Osteoblast (primary cell): Measurements from ENCODE around the gene SNTA1. TPM values are rescaled to one million over a fixed set of nuclear protein-coding genes. Genes with fewer than 3 reads are reported as not detected.

Experiments
- DNase-seq: peaks from one replicate; pipeline ENCODE4 v3.0.0; 2011; ENCODE audit warnings: low spot score, mixed read lengths; ENCODE audit not compliant: insufficient read length; ENCODE audit errors: missing footprints
- H2AFZ ChIP-seq: 2 replicates; pipeline ENCODE4 v1.6.0; 2011; ENCODE audit warnings: mild to moderate bottlenecking, low read length
- H3K27ac ChIP-seq: 2 replicates; pipeline ENCODE4 v1.5.1; 2011; ENCODE audit warnings: mild to moderate bottlenecking, low read depth, low read length, moderate library complexity
- H3K27me3 ChIP-seq: 2 replicates; pipeline ENCODE4 v1.6.0; 2012; ENCODE audit warnings: mild to moderate bottlenecking, control low read depth, inconsistent platforms, low read length, moderate library complexity; ENCODE audit not compliant: insufficient read depth
- H3K36me3 ChIP-seq: 2 replicates; pipeline ENCODE4 v1.5.1; 2011; ENCODE audit warnings: mild to moderate bottlenecking, low read length, control low read depth, moderate library complexity; ENCODE audit not compliant: insufficient read depth
- H3K4me1 ChIP-seq: 2 replicates; pipeline ENCODE4 v1.5.1; 2011; ENCODE audit warnings: mild to moderate bottlenecking, low read length, control low read depth, moderate library complexity; ENCODE audit not compliant: insufficient read depth
- H3K4me2 ChIP-seq: 2 replicates; pipeline ENCODE4 v1.6.0; 2011; ENCODE audit warnings: mild to moderate bottlenecking, low read length; ENCODE audit not compliant: insufficient read depth
- H3K4me3 ChIP-seq: fragments of 200-600 bp; sonication (generic); 3 replicates; pipeline ENCODE4 v1.5.1; 2012; ENCODE audit warnings: mild to moderate bottlenecking, low read length, inconsistent platforms; ENCODE audit not compliant: insufficient read depth
- H3K79me2 ChIP-seq: 2 replicates; pipeline ENCODE4 v1.6.0; 2012; ENCODE audit warnings: mild to moderate bottlenecking, low read length, control low read depth, inconsistent platforms; ENCODE audit not compliant: insufficient read depth
- H3K9me3 ChIP-seq: 2 replicates; pipeline ENCODE4 v1.5.1; 2011; ENCODE audit warnings: low read depth, low read length, control low read depth
- H4K20me1 ChIP-seq: 2 replicates; pipeline ENCODE4 v1.6.0; 2012; ENCODE audit warnings: mild to moderate bottlenecking, low read length, control low read depth; ENCODE audit not compliant: insufficient read depth
- CTCF ChIP-seq: IDR thresholded peaks from 2 replicates; pipeline ENCODE4 v1.5.1; 2011; ENCODE audit warnings: mild to moderate bottlenecking, low read depth, low read length, moderate library complexity; ENCODE audit errors: extremely low read depth
- total RNA-seq: library from RNA; depleted of rRNA; stranded (reverse); fragments of >200 nt; gene quantifications from 2 replicates; pipeline ENCODE4 v1.2.3, GENCODE V29; 2012

Gene SNTA1
- total RNA-seq, 1 donor, result 27.5 TPM

- peaks cover 3% of the 10 kb centered on the region for H3K4me1 ChIP-seq
- no peaks in the 10 kb centered on the region for H4K20me1 ChIP-seq
- no peaks in the 10 kb centered on the region for H3K9me3 ChIP-seq
- no peak for TF ChIP-seq CTCF
- H3K4me3 ChIP-seq, result no peak overlapping the region
- H3K27me3 ChIP-seq, result no peaks in the 10 kb centered on the region
- peaks cover 7% of the 10 kb centered on the region for H3K36me3 ChIP-seq
- peaks cover 2% of the 10 kb centered on the region for H3K79me2 ChIP-seq
- DNase-seq, result no peak
- no peak overlapping the region for H3K27ac ChIP-seq
- no peak overlapping the region for H2AFZ ChIP-seq
- no peak overlapping the region for H3K4me2 ChIP-seq
Observed at GRCh38 chr20:33408716-33409654, 34.6 kb downstream of the SNTA1 start.

GRCh38 chr20:33408313-33408712 lies 35.2 kb downstream of the SNTA1 start:
- peaks cover 3% of the 10 kb centered on the region for H3K4me1 ChIP-seq
- DNase-seq, result peak; percentile 52
- no peak for TF ChIP-seq CTCF
- H3K27ac ChIP-seq, result no peak overlapping the region
- peaks cover 7% of the 10 kb centered on the region for H3K36me3 ChIP-seq
- no peaks in the 10 kb centered on the region for H3K9me3 ChIP-seq
- no peak overlapping the region for H2AFZ ChIP-seq
- H3K27me3 ChIP-seq, result no peaks in the 10 kb centered on the region
- H3K4me3 ChIP-seq, result no peak overlapping the region
- no peak overlapping the region for H3K4me2 ChIP-seq
- H3K79me2 ChIP-seq, result peaks cover 2% of the 10 kb centered on the region
- H4K20me1 ChIP-seq, result no peaks in the 10 kb centered on the region

- TF ChIP-seq CTCF, result no peak
- DNase-seq, result peak; percentile 25
Observed at GRCh38 chr20:33407796-33408195, 35.8 kb downstream of the SNTA1 start.

GRCh38 chr20:33407251-33407650 lies 36.3 kb downstream of the SNTA1 start:
- DNase-seq, result peak; percentile 55
- H3K9me3 ChIP-seq, result no peaks in the 10 kb centered on the region
- no peak overlapping the region for H3K27ac ChIP-seq
- TF ChIP-seq CTCF, result no peak
- H4K20me1 ChIP-seq, result no peaks in the 10 kb centered on the region
- peaks cover 5% of the 10 kb centered on the region for H3K4me1 ChIP-seq
- H3K27me3 ChIP-seq, result no peaks in the 10 kb centered on the region
- H3K79me2 ChIP-seq, result peaks cover 3% of the 10 kb centered on the region
- H2AFZ ChIP-seq, result no peak overlapping the region
- H3K4me3 ChIP-seq, result no peak overlapping the region
- H3K36me3 ChIP-seq, result peaks cover 7% of the 10 kb centered on the region
- H3K4me2 ChIP-seq, result no peak overlapping the region

More at GRCh38 chr20:33407796-33408195, 35.8 kb downstream of the SNTA1 start:
- no peaks in the 10 kb centered on the region for H4K20me1 ChIP-seq
- H3K36me3 ChIP-seq, result peaks cover 7% of the 10 kb centered on the region
- no peaks in the 10 kb centered on the region for H3K27me3 ChIP-seq
- H3K27ac ChIP-seq, result no peak overlapping the region
- H2AFZ ChIP-seq, result no peak overlapping the region
- H3K79me2 ChIP-seq, result peaks cover 2% of the 10 kb centered on the region
- H3K4me3 ChIP-seq, result no peak overlapping the region
- no peak overlapping the region for H3K4me2 ChIP-seq
- H3K9me3 ChIP-seq, result no peaks in the 10 kb centered on the region
- peaks cover 3% of the 10 kb centered on the region for H3K4me1 ChIP-seq
